ENCODE results near the gene PHACTR4. TPM values are rescaled to one million over a fixed set of nuclear protein-coding genes. Genes with fewer than 3 reads are reported as not detected.

PHACTR4 gene
- total and polyA plus RNA-seq, 11 donors: 13.6 to 30.5 (median 19.0) TPM

GRCh38 chr1:28449904-28450303 lies 80.4 kb downstream of the PHACTR4 start:
- Histone ChIP-seq H3K27ac (peak overlapping the region in 4 of 12 donors; percentile 5 to 32 (median 23)), H3K9me3 (no peaks in the 10 kb centered on the region), H3K36me3 (no peaks in the 10 kb centered on the region), H3K4me3 (no peak overlapping the region), H3K4me1 (peaks cover 0 to 20% (median 6%) of the 10 kb centered on the region in 12 donors), H3K27me3 (no peaks in the 10 kb centered on the region)
- 65 to 71% (median 70%) methylated on average over 1 of the region's 1 CpG for WGBS, 4 donors
- no peak for TF ChIP-seq POLR2A (IDR thresholded peaks at IDR 0.05)
- TF ChIP-seq, protein P1, sequence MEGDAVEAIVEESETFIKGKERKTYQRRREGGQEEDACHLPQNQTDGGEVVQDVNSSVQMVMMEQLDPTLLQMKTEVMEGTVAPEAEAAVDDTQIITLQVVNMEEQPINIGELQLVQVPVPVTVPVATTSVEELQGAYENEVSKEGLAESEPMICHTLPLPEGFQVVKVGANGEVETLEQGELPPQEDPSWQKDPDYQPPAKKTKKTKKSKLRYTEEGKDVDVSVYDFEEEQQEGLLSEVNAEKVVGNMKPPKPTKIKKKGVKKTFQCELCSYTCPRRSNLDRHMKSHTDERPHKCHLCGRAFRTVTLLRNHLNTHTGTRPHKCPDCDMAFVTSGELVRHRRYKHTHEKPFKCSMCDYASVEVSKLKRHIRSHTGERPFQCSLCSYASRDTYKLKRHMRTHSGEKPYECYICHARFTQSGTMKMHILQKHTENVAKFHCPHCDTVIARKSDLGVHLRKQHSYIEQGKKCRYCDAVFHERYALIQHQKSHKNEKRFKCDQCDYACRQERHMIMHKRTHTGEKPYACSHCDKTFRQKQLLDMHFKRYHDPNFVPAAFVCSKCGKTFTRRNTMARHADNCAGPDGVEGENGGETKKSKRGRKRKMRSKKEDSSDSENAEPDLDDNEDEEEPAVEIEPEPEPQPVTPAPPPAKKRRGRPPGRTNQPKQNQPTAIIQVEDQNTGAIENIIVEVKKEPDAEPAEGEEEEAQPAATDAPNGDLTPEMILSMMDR (IDR thresholded peaks at IDR 0.05): no peak
- intact Hi-C loops (cut with DNase I): no loop called here
- DNase-seq: no peak
- ATAC-seq: peak in 1 of 4 donors; percentile 74

GRCh38 chr1:28450561-28450960 lies 81.0 kb downstream of the PHACTR4 start:
- no peaks in the 10 kb centered on the region for H3K36me3 ChIP-seq
- DNase-seq (no peak), ATAC-seq (no peak)
- H3K4me3 ChIP-seq: no peak overlapping the region
- TF ChIP-seq, protein P1 (IDR thresholded peaks at IDR 0.05): no peak
- TF ChIP-seq POLR2A (IDR thresholded peaks at IDR 0.05): no peak
- intact Hi-C loops (cut with DNase I): no loop called here
- H3K27ac ChIP-seq: peak overlapping the region in 3 of 12 donors; percentile 2 to 31 (median 5)
- H3K9me3 ChIP-seq: no peaks in the 10 kb centered on the region
- no peaks in the 10 kb centered on the region for H3K27me3 ChIP-seq
- 90 to 94% (median 92%) methylated on average over 5 of the region's 5 CpGs for WGBS, 4 donors
- H3K4me1 ChIP-seq: peaks cover 0 to 24% (median 8%) of the 10 kb centered on the region in 12 donors

- H3K4me3 ChIP-seq: no peak overlapping the region
- DNase-seq (no peak), ATAC-seq (no peak)
- H3K27me3 ChIP-seq: no peaks in the 10 kb centered on the region
- no peaks in the 10 kb centered on the region for H3K36me3 ChIP-seq
- H3K27ac ChIP-seq: no peak overlapping the region
- 95 to 99% (median 98%) methylated on average over 5 of the region's 5 CpGs for WGBS, 4 donors
- no peak for TF ChIP-seq POLR2A (IDR thresholded peaks at IDR 0.05)
- TF ChIP-seq, protein P1 (IDR thresholded peaks at IDR 0.05): no peak
- H3K9me3 ChIP-seq: no peaks in the 10 kb centered on the region
- intact Hi-C loops (cut with DNase I): no loop called here
- peaks cover 0 to 28% (median 12%) of the 10 kb centered on the region in 12 donors for H3K4me1 ChIP-seq
These were observed 81.5 kb downstream of the PHACTR4 start for GRCh38 chr1:28451011-28451410.

DNA sequence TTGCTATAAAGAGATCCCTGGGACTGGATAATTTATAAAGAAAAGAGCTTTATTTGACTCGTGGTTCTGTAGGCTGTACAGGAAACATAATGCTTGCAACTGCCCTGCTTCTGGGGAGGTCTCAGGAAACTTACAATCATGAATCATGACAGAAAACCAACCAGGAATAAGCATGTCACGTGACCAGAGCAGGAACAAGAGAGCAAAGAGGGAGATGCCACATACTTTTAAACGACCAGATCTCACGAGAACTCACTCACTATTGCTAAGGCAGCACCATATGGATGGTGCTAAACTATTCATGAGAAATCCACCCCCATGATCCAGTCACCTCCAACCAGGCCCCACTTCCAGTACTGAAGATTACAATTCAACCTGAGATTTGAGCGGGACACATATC lies 86.5 kb downstream of the PHACTR4 start:
- H3K27ac ChIP-seq: peak overlapping the region in 10 of 12 donors; percentile 28 to 74 (median 62)
- no peak overlapping the region for H3K4me3 ChIP-seq
- H3K27me3 ChIP-seq: no peaks in the 10 kb centered on the region
- no peak for TF ChIP-seq POLR2A (IDR thresholded peaks at IDR 0.05)
- TF ChIP-seq, protein P1 (IDR thresholded peaks at IDR 0.05): no peak
- ATAC-seq (peak in 2 of 4 donors; percentile 34 to 44), DNase-seq (no peak)
- H3K9me3 ChIP-seq: no peaks in the 10 kb centered on the region
- H3K36me3 ChIP-seq: peaks cover 0 to 22% (median 17%) of the 10 kb centered on the region in 9 donors
- WGBS, 4 donors: 41 to 46% (median 42%) methylated on average over 5 of the region's 5 CpGs
- intact Hi-C loops (cut with DNase I): loop anchor here in 3 of 10 donors (5.0 kb wide), 1 partner anchor 44 kb away; no protein-coding TSS in a partner anchor
- peaks cover 2 to 46% (median 34%) of the 10 kb centered on the region in 12 donors for H3K4me1 ChIP-seq
